BJ (cell line): ENCODE data around the gene SRGAP3. TPM values are rescaled to one million over a fixed set of nuclear protein-coding genes. Genes with fewer than 3 reads are reported as not detected.

Source experiments
- CTCF ChIA-PET: fragments of 350-600 bp; formaldehyde crosslinking; extraction: SDS; loops from one replicate; lab custom pipeline; 2021; ENCODE audit warnings: antibody characterized with exemption, inconsistent platforms; lab: Yijun Ruan, JAX
- POLR2A ChIA-PET: fragments of 300-600 bp; sonication (Branson Sonifier 250); formaldehyde crosslinking; extraction: SDS; loops from one replicate; lab custom pipeline; 2021; ENCODE audit warnings: antibody characterized with exemption; lab: Charles Lee
- DNase-seq: peaks from one replicate; pipeline ENCODE4 v3.0.0-alpha.2; 2011; ENCODE audit warnings: low read depth
- H3K27me3 ChIP-seq: 2 replicates; pipeline ENCODE4 v1.6.0; 2011; ENCODE audit warnings: low read length; ENCODE audit not compliant: control insufficient read depth, insufficient read depth
- H3K36me3 ChIP-seq: 2 replicates; pipeline ENCODE4 v1.5.1; 2011; ENCODE audit warnings: low read length; ENCODE audit not compliant: control insufficient read depth, insufficient read depth
- H3K4me3 ChIP-seq: 2 replicates; pipeline ENCODE4 v1.5.1; 2011; ENCODE audit warnings: low read depth, mild to moderate bottlenecking, control low read depth, low read length
- polyA plus RNA-seq: library from polyadenylated mRNA; depleted of rRNA; stranded (reverse); fragments of >200 nt; gene quantifications from 2 replicates; pipeline ENCODE4 v1.2.3, GENCODE V29; 2011
- TF ChIP-seq, protein P1 (sequence below): IDR thresholded peaks from 2 replicates; pipeline ENCODE4 v1.5.1; 2011; ENCODE audit warnings: low read depth, mild to moderate bottlenecking, control low read depth, inconsistent platforms, low read length, moderate library complexity; ENCODE audit not compliant: insufficient read depth

Gene SRGAP3
- polyA plus RNA-seq, 1 experiment = 0.75 TPM

DNA sequence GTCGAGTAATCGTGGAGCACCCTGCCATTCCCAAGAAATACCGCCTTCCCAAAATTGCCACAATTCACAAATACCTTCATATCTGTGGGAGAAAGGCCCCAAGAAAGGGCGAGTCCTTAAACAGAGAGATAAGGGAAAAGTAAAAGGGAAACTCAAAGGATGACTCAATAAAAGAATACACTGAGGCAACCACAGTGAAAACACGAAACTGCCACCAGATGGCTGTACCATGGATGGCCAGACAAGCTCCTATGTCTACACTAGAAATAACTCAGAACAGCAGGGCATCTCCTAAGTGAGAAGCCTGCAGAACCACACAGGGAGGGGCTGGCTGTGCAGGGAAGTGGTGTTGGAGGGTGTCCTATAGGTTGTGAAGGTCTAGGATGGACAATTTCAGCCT is 25.0 kb downstream of the SRGAP3 start:
- no peaks in the 10 kb centered on the region for H3K36me3 ChIP-seq
- DNase-seq = no peak
- H3K27me3 ChIP-seq = no peaks in the 10 kb centered on the region
- ChIA-PET POLR2A (no interaction called here), CTCF (interaction anchor here (0.7 kb wide), 1 partner anchor 13 kb away, joined by 3 read pairs; no protein-coding TSS in a partner anchor)
- TF ChIP-seq, protein P1, sequence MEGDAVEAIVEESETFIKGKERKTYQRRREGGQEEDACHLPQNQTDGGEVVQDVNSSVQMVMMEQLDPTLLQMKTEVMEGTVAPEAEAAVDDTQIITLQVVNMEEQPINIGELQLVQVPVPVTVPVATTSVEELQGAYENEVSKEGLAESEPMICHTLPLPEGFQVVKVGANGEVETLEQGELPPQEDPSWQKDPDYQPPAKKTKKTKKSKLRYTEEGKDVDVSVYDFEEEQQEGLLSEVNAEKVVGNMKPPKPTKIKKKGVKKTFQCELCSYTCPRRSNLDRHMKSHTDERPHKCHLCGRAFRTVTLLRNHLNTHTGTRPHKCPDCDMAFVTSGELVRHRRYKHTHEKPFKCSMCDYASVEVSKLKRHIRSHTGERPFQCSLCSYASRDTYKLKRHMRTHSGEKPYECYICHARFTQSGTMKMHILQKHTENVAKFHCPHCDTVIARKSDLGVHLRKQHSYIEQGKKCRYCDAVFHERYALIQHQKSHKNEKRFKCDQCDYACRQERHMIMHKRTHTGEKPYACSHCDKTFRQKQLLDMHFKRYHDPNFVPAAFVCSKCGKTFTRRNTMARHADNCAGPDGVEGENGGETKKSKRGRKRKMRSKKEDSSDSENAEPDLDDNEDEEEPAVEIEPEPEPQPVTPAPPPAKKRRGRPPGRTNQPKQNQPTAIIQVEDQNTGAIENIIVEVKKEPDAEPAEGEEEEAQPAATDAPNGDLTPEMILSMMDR = no peak
- H3K4me3 ChIP-seq = no peak overlapping the region

DNA sequence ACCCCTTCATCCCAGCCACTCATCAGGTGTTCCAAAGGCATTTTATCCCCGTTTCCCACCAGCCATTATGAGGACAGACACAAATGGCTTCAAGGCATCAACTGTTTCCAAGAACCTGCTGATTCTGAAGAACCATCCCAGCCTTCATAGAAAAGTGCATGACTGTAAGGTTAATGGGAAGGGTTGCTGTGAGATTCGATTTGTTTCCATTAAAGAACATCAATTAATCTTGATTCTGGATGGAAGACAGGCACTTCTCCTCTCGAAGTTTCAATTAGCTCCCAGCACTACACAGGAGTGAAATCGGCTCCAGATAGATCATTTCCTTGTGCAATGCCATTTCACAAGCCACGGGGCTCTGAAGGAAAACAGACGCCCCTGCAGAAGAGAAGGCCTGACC is 25.8 kb downstream of the SRGAP3 start:
- Histone ChIP-seq H3K27me3 (no peaks in the 10 kb centered on the region), H3K4me3 (no peak overlapping the region), H3K36me3 (no peaks in the 10 kb centered on the region)
- ChIA-PET POLR2A (no interaction called here), CTCF (no interaction called here)
- no peak for DNase-seq
- TF ChIP-seq, protein P1 = no peak

DNA sequence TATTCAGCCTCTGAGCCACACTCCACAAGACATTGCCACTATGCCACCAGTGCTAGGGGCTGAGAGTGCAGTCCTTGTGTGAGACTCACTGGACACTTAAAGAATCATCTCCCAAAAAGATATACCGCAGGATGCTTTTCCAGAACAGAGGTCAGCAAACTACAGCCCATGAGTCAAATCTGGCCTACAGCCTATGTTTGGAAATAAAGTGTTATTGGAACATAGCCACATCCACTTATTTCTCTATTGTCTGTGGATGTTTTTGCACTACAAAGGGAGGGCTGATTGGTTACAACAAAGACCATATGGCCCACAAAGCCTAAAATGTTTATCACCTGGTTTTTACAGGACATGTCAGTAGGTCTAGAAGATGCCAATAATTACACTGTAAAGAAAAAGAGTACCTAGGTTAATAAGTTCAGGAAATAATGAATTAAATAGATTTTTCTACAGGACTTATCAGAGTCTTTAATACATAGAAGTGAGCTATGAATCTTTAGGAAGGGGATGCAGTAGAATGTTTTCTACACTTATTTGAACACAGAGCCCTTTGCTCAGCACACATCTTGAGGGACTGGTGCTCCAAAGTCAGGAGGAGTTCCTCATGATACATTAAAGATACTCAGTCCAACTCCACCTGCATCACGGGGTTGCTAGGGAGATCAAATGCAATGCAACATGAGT is 26.3 kb downstream of the SRGAP3 start:
- Histone ChIP-seq H3K4me3 (no peak overlapping the region), H3K27me3 (0 out of 2 replicates have a peak, but pooled peaks cover 2% of the 10 kb centered on the region), H3K36me3 (no peaks in the 10 kb centered on the region)
- CTCF ChIA-PET = no interaction called here
- no peak for DNase-seq
- POLR2A ChIA-PET = no interaction called here
- TF ChIP-seq, protein P1 = no peak

DNA sequence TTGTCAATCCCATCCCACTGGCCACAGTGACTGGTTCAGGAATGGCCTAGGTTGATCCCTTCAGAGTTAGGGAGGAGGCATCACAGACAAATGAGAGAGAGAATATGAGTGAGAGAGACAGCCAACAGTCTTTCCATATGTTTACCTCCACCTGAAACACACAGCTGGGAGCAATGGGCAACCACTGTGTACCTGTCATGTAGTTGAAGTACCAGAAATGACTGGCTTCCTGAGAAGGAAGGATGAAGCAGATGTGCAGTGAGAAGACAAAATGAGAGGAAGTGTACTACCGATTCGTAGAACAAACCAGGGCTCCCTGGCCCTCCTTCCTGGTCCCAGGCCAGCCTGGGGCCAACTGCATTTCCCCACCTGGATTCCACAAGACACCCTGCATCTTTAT is 27.4 kb downstream of the SRGAP3 start:
- CTCF ChIA-PET = no interaction called here
- POLR2A ChIA-PET = no interaction called here
- no peaks in the 10 kb centered on the region for H3K36me3 ChIP-seq

DNA sequence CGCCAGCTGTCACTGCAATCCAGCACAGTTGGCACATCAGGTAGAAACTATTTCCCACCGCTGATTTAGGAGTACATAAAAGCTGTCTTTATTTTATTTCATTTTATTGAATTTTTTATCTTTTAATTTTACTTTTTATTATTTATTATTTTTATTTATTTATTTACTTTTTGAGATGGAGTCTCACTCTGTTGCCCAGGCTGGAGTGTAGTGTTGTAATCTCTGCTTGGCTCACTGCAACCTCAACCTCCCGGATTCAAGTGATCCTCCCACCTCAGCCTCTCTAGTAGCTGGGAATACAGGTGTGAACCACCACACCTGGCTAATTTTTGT is 31.0 kb downstream of the SRGAP3 start:
- CTCF ChIA-PET = no interaction called here
- POLR2A ChIA-PET = no interaction called here
- TF ChIP-seq, protein P1 = no peak

More for the DNA sequence above, 27.4 kb downstream of the SRGAP3 start:
- DNase-seq = no peak
- TF ChIP-seq, protein P1 = no peak
- H3K27me3 ChIP-seq = 0 out of 2 replicates have a peak, but pooled peaks cover 2% of the 10 kb centered on the region
- H3K4me3 ChIP-seq = no peak overlapping the region

More for the DNA sequence above, 31.0 kb downstream of the SRGAP3 start:
- H3K36me3 ChIP-seq = no peaks in the 10 kb centered on the region
- 0 out of 2 replicates have a peak, but pooled peaks cover 2% of the 10 kb centered on the region for H3K27me3 ChIP-seq
- H3K4me3 ChIP-seq = no peak overlapping the region
- no peak for DNase-seq
